Prostate gland (tissue), 2 donors: ENCODE data around the gene ZBTB16.

ENCODE experiments used
- CTCF ChIP-seq, 4 experiments: fragments of 200-600 bp in 2 of 4; fragments of 450-650 bp in 2 of 4; sonication (generic) in 2 of 4; IDR thresholded peaks; 1 replicate in 3 of 4; 2 replicates in 1 of 4; pipeline ENCODE4 v1.5.1; 2016 to 2019; ENCODE audit warnings: antibody characterized with exemption in 4 of 4, mild to moderate bottlenecking in 2 of 4, moderate library complexity in 2 of 4
- POLR2A ChIP-seq: fragments of 450-650 bp; IDR thresholded peaks from one replicate; pipeline ENCODE4 v1.6.1; 2016; ENCODE audit warnings: antibody characterized with exemption, mild to moderate bottlenecking
- POLR2AphosphoS5 ChIP-seq: sonication (generic); formaldehyde crosslinking; IDR thresholded peaks from one replicate; pipeline ENCODE4 v1.6.1; 2017; ENCODE audit warnings: antibody characterized with exemption

GRCh38 chr11:114061048-114061680, 1.7 kb downstream of the ZBTB16 start:
- TF ChIP-seq POLR2A (peak; percentile 40), POLR2AphosphoS5 (peak; percentile 30), CTCF (IDR thresholded peaks at IDR 0.05) (no peak)
